WTC11 (cell line): ENCODE results near the gene PHACTR2. TPM values are rescaled to one million over a fixed set of nuclear protein-coding genes. Genes with fewer than 3 reads are reported as not detected.
A peak's percentile ranks its signal among the peaks of the same experiment; 100 is the strongest.

Experiments
- AR ChIP-seq: fragments of 250-450 bp; sonication (Bioruptor Pico); IDR thresholded peaks from 2 replicates; pipeline ENCODE4 v1.9.0; 2021; ENCODE audit warnings: mild to moderate bottlenecking
- ATF2 ChIP-seq: sonication (generic); formaldehyde crosslinking; IDR thresholded peaks from 2 replicates; pipeline ENCODE4 v1.8.1; 2022; ENCODE audit warnings: low read depth, missing genetic modification reagents, borderline replicate concordance
- EMX1 ChIP-seq: fragments of 250-450 bp; sonication (Bioruptor Pico); IDR thresholded peaks from 2 replicates; pipeline ENCODE4 v1.8.0; 2021; ENCODE audit warnings: mild to moderate bottlenecking
- ESRRA ChIP-seq: sonication (generic); formaldehyde crosslinking; IDR thresholded peaks from 2 replicates; pipeline ENCODE4 v1.8.1; 2022; ENCODE audit warnings: mild to moderate bottlenecking, missing genetic modification reagents, borderline replicate concordance
- FOXP1 ChIP-seq: sonication (generic); formaldehyde crosslinking; IDR thresholded peaks from 2 replicates; pipeline ENCODE4 v1.8.0; 2022; ENCODE audit warnings: missing genetic modification reagents, mild to moderate bottlenecking, moderate library complexity, borderline replicate concordance
- HMGXB4 ChIP-seq: sonication (generic); formaldehyde crosslinking; IDR thresholded peaks from 2 replicates; pipeline ENCODE4 v1.8.1; 2023; ENCODE audit warnings: mild to moderate bottlenecking, moderate library complexity, missing genetic modification reagents
- NFATC4 ChIP-seq: fragments of 250-450 bp; sonication (Bioruptor Pico); IDR thresholded peaks from 2 replicates; pipeline ENCODE4 v1.9.0; 2021; ENCODE audit warnings: mild to moderate bottlenecking
- PRRX2 ChIP-seq: fragments of 250-450 bp; sonication (Bioruptor Pico); IDR thresholded peaks from 2 replicates; pipeline ENCODE4 v1.8.0; 2021; ENCODE audit warnings: mild to moderate bottlenecking
- RORB ChIP-seq: fragments of 250-450 bp; sonication (Bioruptor Pico); IDR thresholded peaks from 2 replicates; pipeline ENCODE4 v1.9.0; 2021; ENCODE audit warnings: mild to moderate bottlenecking
- SMAD4 ChIP-seq: sonication (generic); formaldehyde crosslinking; IDR thresholded peaks from 2 replicates; pipeline ENCODE4 v1.8.0; 2022; ENCODE audit warnings: mild to moderate bottlenecking, missing genetic modification reagents
- TEAD1 ChIP-seq: sonication (generic); formaldehyde crosslinking; IDR thresholded peaks from 2 replicates; pipeline ENCODE4 v1.8.0; 2022; ENCODE audit warnings: mild to moderate bottlenecking, missing genetic modification reagents
- TP53 ChIP-seq: sonication (generic); formaldehyde crosslinking; IDR thresholded peaks from 2 replicates; pipeline ENCODE4 v1.8.1; 2023; ENCODE audit warnings: mild to moderate bottlenecking, missing genetic modification reagents
- ZBTB21 ChIP-seq: sonication (generic); formaldehyde crosslinking; IDR thresholded peaks from 2 replicates; pipeline ENCODE4 v1.8.1; 2023; ENCODE audit warnings: mild to moderate bottlenecking, missing genetic modification reagents, borderline replicate concordance
- ZNF425 ChIP-seq: fragments of 250-450 bp; sonication (Bioruptor Pico); conservative IDR thresholded peaks from 2 replicates; pipeline ENCODE4 v1.9.0; 2021; ENCODE audit warnings: mild to moderate bottlenecking
- total RNA-seq: library from RNA; stranded (reverse); gene quantifications from 3 replicates; pipeline ENCODE4 v1.2.3, GENCODE V29; 2021
- TF ChIP-seq, protein P1 (sequence below): sonication (generic); formaldehyde crosslinking; IDR thresholded peaks from 2 replicates; pipeline ENCODE4 v1.8.1; 2022; ENCODE audit warnings: missing genetic modification reagents, borderline replicate concordance
- TF ChIP-seq, protein P2 (sequence below): fragments of 250-450 bp; sonication (Bioruptor Pico); IDR thresholded peaks from 2 replicates; pipeline ENCODE4 v1.9.0; 2021; ENCODE audit warnings: mild to moderate bottlenecking, borderline replicate concordance
- TF ChIP-seq, protein P3 (sequence below): sonication (generic); formaldehyde crosslinking; IDR thresholded peaks from 2 replicates; pipeline ENCODE4 v1.8.0; 2022; ENCODE audit warnings: mild to moderate bottlenecking, missing genetic modification reagents
- TF ChIP-seq, protein P4 (sequence below): fragments of 250-450 bp; sonication (Bioruptor Pico); IDR thresholded peaks from 2 replicates; pipeline ENCODE4 v1.9.0; 2021; ENCODE audit warnings: mild to moderate bottlenecking
- TF ChIP-seq, protein P5 (sequence below): sonication (generic); formaldehyde crosslinking; IDR thresholded peaks from 2 replicates; pipeline ENCODE4 v1.8.0; 2023; ENCODE audit warnings: mild to moderate bottlenecking, missing genetic modification reagents

PHACTR2 gene
- total RNA-seq, 1 experiment from 2014 or later: 90.5 TPM

GRCh38 chr6:143746202-143747119, 68.7 kb downstream of the PHACTR2 start (continued):
- no peak for TF ChIP-seq ZNF425 (CRISPR knock-in tag)
- no peak for TF ChIP-seq ESRRA (CRISPR knock-in tag)
- TF ChIP-seq, protein P1, sequence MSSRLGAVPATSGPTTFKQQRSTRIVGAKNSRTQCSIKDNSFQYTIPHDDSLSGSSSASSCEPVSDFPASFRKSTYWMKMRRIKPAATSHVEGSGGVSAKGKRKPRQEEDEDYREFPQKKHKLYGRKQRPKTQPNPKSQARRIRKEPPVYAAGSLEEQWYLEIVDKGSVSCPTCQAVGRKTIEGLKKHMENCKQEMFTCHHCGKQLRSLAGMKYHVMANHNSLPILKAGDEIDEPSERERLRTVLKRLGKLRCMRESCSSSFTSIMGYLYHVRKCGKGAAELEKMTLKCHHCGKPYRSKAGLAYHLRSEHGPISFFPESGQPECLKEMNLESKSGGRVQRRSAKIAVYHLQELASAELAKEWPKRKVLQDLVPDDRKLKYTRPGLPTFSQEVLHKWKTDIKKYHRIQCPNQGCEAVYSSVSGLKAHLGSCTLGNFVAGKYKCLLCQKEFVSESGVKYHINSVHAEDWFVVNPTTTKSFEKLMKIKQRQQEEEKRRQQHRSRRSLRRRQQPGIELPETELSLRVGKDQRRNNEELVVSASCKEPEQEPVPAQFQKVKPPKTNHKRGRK: no peak
- peak; percentile 61; the same call in 1 of the 2 replicates for TF ChIP-seq PRRX2 (CRISPR knock-in tag)
- TF ChIP-seq TP53 (CRISPR knock-in tag): no peak
- no peak for TF ChIP-seq HMGXB4 (CRISPR knock-in tag)
- TF ChIP-seq, protein P2, sequence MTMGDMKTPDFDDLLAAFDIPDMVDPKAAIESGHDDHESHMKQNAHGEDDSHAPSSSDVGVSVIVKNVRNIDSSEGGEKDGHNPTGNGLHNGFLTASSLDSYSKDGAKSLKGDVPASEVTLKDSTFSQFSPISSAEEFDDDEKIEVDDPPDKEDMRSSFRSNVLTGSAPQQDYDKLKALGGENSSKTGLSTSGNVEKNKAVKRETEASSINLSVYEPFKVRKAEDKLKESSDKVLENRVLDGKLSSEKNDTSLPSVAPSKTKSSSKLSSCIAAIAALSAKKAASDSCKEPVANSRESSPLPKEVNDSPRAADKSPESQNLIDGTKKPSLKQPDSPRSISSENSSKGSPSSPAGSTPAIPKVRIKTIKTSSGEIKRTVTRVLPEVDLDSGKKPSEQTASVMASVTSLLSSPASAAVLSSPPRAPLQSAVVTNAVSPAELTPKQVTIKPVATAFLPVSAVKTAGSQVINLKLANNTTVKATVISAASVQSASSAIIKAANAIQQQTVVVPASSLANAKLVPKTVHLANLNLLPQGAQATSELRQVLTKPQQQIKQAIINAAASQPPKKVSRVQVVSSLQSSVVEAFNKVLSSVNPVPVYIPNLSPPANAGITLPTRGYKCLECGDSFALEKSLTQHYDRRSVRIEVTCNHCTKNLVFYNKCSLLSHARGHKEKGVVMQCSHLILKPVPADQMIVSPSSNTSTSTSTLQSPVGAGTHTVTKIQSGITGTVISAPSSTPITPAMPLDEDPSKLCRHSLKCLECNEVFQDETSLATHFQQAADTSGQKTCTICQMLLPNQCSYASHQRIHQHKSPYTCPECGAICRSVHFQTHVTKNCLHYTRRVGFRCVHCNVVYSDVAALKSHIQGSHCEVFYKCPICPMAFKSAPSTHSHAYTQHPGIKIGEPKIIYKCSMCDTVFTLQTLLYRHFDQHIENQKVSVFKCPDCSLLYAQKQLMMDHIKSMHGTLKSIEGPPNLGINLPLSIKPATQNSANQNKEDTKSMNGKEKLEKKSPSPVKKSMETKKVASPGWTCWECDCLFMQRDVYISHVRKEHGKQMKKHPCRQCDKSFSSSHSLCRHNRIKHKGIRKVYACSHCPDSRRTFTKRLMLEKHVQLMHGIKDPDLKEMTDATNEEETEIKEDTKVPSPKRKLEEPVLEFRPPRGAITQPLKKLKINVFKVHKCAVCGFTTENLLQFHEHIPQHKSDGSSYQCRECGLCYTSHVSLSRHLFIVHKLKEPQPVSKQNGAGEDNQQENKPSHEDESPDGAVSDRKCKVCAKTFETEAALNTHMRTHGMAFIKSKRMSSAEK (CRISPR knock-in tag): peak; percentile 44; the same call in 1 of the 2 replicates
- TF ChIP-seq SMAD4: no peak
- TF ChIP-seq ATF2 (CRISPR knock-in tag): no peak
- peak; percentile 72; the same call in 1 of the 2 replicates for TF ChIP-seq FOXP1 (CRISPR knock-in tag)
- peak; percentile 76; the same call in 1 of the 2 replicates for TF ChIP-seq TEAD1 (CRISPR knock-in tag)
- TF ChIP-seq, protein P3, sequence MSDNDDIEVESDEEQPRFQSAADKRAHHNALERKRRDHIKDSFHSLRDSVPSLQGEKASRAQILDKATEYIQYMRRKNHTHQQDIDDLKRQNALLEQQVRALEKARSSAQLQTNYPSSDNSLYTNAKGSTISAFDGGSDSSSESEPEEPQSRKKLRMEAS (CRISPR knock-in tag): 0 out of 2 replicates have a peak, but pooled peaks have one; percentile 26
- TF ChIP-seq, protein P4, sequence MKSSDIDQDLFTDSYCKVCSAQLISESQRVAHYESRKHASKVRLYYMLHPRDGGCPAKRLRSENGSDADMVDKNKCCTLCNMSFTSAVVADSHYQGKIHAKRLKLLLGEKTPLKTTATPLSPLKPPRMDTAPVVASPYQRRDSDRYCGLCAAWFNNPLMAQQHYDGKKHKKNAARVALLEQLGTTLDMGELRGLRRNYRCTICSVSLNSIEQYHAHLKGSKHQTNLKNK (CRISPR knock-in tag): no peak
- TF ChIP-seq, protein P5, sequence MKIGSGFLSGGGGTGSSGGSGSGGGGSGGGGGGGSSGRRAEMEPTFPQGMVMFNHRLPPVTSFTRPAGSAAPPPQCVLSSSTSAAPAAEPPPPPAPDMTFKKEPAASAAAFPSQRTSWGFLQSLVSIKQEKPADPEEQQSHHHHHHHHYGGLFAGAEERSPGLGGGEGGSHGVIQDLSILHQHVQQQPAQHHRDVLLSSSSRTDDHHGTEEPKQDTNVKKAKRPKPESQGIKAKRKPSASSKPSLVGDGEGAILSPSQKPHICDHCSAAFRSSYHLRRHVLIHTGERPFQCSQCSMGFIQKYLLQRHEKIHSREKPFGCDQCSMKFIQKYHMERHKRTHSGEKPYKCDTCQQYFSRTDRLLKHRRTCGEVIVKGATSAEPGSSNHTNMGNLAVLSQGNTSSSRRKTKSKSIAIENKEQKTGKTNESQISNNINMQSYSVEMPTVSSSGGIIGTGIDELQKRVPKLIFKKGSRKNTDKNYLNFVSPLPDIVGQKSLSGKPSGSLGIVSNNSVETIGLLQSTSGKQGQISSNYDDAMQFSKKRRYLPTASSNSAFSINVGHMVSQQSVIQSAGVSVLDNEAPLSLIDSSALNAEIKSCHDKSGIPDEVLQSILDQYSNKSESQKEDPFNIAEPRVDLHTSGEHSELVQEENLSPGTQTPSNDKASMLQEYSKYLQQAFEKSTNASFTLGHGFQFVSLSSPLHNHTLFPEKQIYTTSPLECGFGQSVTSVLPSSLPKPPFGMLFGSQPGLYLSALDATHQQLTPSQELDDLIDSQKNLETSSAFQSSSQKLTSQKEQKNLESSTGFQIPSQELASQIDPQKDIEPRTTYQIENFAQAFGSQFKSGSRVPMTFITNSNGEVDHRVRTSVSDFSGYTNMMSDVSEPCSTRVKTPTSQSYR (CRISPR knock-in tag): no peak
- no peak for TF ChIP-seq NFATC4 (CRISPR knock-in tag)
- peak; percentile 72; the same call in 1 of the 2 replicates for TF ChIP-seq AR (CRISPR knock-in tag)
- peak; percentile 78; the same call in 1 of the 2 replicates for TF ChIP-seq EMX1 (CRISPR knock-in tag)
- no peak for TF ChIP-seq RORB (CRISPR knock-in tag)
- TF ChIP-seq ZBTB21 (CRISPR knock-in tag): no peak
